OCI-LY7 (cell line): ENCODE results near the gene AGPAT2. TPM values are rescaled to one million over a fixed set of nuclear protein-coding genes. Genes with fewer than 3 reads are reported as not detected.

ENCODE experiments used
- BruUV-seq: library from RNA; stranded (reverse); fragments of 400-500 nt; replicated peaks from 2 replicates; lab custom pipeline; 2021; lab: Mats Ljungman, UMichigan
- CTCF ChIA-PET: fragments of 300-600 bp; sonication (Branson Sonifier 250); formaldehyde crosslinking; loops from one replicate; lab custom pipeline; 2022; ENCODE audit warnings: antibody characterized with exemption; ENCODE audit not compliant: unreplicated experiment; lab: Charles Lee
- POLR2A ChIA-PET: fragments of 300-600 bp; sonication (Branson Sonifier 250); formaldehyde crosslinking; loops from one replicate; lab custom pipeline; 2022; ENCODE audit warnings: antibody characterized with exemption; lab: Charles Lee
- DNase-seq: peaks from one replicate; pipeline ENCODE4 v3.0.0-alpha.2; 2015; ENCODE audit warnings: low spot score
- H2AFZ ChIP-seq: fragments of 200-600 bp; sonication (generic), shearing (Covaris generic); 2 replicates; pipeline ENCODE4 v1.6.1; 2014; ENCODE audit warnings: mild to moderate bottlenecking, antibody characterized with exemption, low read length, moderate library complexity
- H3K27ac ChIP-seq: fragments of 200-600 bp; sonication (generic); 2 replicates; pipeline ENCODE4 v1.5.1; 2014; ENCODE audit warnings: mixed run types, low read depth, mild to moderate bottlenecking, moderate library complexity, low read length, inconsistent platforms; ENCODE audit not compliant: poor library complexity, severe bottlenecking
- H3K36me3 ChIP-seq: fragments of 200-600 bp; sonication (generic); 2 replicates; pipeline ENCODE4 v1.6.1; 2014; ENCODE audit warnings: mild to moderate bottlenecking, antibody characterized with exemption, low read length, moderate library complexity, mixed read lengths; ENCODE audit not compliant: insufficient read depth
- H3K4me1 ChIP-seq: fragments of 200-600 bp; sonication (generic); 2 replicates; pipeline ENCODE4 v1.5.1; 2014; ENCODE audit warnings: mild to moderate bottlenecking, low read length; ENCODE audit not compliant: insufficient read depth, poor library complexity, severe bottlenecking
- H3K4me2 ChIP-seq: fragments of 200-600 bp; sonication (generic); 2 replicates; pipeline ENCODE4 v1.6.1; 2014; ENCODE audit warnings: mild to moderate bottlenecking, low read length
- H3K4me3 ChIP-seq: fragments of 200-600 bp; sonication (generic); 2 replicates; pipeline ENCODE4 v1.5.1; 2014; ENCODE audit warnings: mild to moderate bottlenecking, low read depth, low read length; ENCODE audit not compliant: poor library complexity, severe bottlenecking
- H3K79me2 ChIP-seq: fragments of 200-600 bp; sonication (generic); 2 replicates; pipeline ENCODE4 v1.6.1; 2016; ENCODE audit warnings: low read depth, mild to moderate bottlenecking, low read length, moderate library complexity, mixed read lengths; ENCODE audit not compliant: insufficient read depth
- H3K9me2 ChIP-seq: fragments of 200-600 bp; sonication (generic); 2 replicates; pipeline ENCODE4 v1.6.1; 2016; ENCODE audit warnings: mild to moderate bottlenecking, low read length, mixed read lengths; ENCODE audit not compliant: insufficient read depth
- H3K9me3 ChIP-seq: fragments of 200-600 bp; sonication (generic); 2 replicates; pipeline ENCODE4 v1.6.1; 2014; ENCODE audit warnings: mild to moderate bottlenecking, mixed run types, low read length, mixed read lengths
- H4K20me1 ChIP-seq: fragments of 200-600 bp; sonication (generic); 2 replicates; pipeline ENCODE4 v1.6.1; 2014; ENCODE audit warnings: mild to moderate bottlenecking, antibody characterized with exemption, low read length, moderate library complexity, mixed read lengths; ENCODE audit not compliant: insufficient read depth
- EZH2phosphoT487 ChIP-seq: fragments of 200-600 bp; sonication (generic); IDR thresholded peaks from 2 replicates; pipeline ENCODE4 v1.6.1; 2018; ENCODE audit warnings: low read depth, borderline replicate concordance, mild to moderate bottlenecking, mixed run types, antibody characterized with exemption, low read length, moderate library complexity, mixed read lengths
- intact Hi-C: fragments of 100-400 bp; cut with micrococcal nuclease; formaldehyde crosslinking; loops from one replicate; pipeline ENCODE4 v1.10.0; 2022; ENCODE audit not compliant: unreplicated experiment
- total RNA-seq, 2 experiments: library from RNA; depleted of rRNA in 1 of 2; stranded (reverse); fragments of >200 nt in 1 of 2; shearing (Covaris generic) in 1 of 2; gene quantifications; 2 replicates each; pipeline ENCODE4 v1.2.3, GENCODE V29; 2014 to 2022
- TF ChIP-seq, protein P1 (sequence below): fragments of 200-600 bp; sonication (generic); conservative IDR thresholded peaks from 2 replicates; pipeline ENCODE4 v1.5.1; 2014; ENCODE audit warnings: mild to moderate bottlenecking, antibody characterized with exemption, low read length, moderate library complexity, mixed read lengths

The AGPAT2 gene
- total RNA-seq, 2 experiments from 2014 or later = 18.3 to 20.8 TPM

DNA sequence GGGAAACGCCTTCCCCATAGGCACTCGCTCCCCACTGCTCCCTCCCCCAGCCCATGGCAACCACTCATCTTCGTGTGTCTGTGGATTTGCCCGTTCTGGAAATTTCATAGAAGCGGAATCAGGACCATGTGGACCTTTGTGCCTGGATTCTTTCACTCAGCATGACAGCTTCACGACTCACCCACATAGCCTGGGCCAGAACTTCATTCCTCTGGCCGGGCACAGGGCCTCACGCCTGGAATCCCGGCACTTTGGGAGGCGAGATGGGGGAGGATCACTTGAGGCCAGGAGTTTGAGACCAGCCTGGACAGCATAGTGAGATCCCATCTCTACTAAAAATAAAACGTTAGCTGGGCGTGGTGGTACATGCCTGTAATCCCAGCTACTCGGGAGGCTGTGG lies 13.0 kb upstream of the AGPAT2 start:
- peaks cover 8% of the 10 kb centered on the region for H3K4me1 ChIP-seq
- no peak overlapping the region for H2AFZ ChIP-seq
- no peaks in the 10 kb centered on the region for H3K79me2 ChIP-seq
- ChIA-PET POLR2A (no interaction called here), CTCF (no interaction called here)
- no peak overlapping the region for H3K27ac ChIP-seq
- TF ChIP-seq, protein P1, sequence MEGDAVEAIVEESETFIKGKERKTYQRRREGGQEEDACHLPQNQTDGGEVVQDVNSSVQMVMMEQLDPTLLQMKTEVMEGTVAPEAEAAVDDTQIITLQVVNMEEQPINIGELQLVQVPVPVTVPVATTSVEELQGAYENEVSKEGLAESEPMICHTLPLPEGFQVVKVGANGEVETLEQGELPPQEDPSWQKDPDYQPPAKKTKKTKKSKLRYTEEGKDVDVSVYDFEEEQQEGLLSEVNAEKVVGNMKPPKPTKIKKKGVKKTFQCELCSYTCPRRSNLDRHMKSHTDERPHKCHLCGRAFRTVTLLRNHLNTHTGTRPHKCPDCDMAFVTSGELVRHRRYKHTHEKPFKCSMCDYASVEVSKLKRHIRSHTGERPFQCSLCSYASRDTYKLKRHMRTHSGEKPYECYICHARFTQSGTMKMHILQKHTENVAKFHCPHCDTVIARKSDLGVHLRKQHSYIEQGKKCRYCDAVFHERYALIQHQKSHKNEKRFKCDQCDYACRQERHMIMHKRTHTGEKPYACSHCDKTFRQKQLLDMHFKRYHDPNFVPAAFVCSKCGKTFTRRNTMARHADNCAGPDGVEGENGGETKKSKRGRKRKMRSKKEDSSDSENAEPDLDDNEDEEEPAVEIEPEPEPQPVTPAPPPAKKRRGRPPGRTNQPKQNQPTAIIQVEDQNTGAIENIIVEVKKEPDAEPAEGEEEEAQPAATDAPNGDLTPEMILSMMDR = no peak
- TF ChIP-seq EZH2phosphoT487 = no peak
- no peak overlapping the region for H3K4me3 ChIP-seq
- no peaks in the 10 kb centered on the region for H3K9me3 ChIP-seq
- no peaks in the 10 kb centered on the region for H3K36me3 ChIP-seq
- H4K20me1 ChIP-seq = no peaks in the 10 kb centered on the region
- H3K9me2 ChIP-seq = no peaks in the 10 kb centered on the region
- H3K4me2 ChIP-seq = no peak overlapping the region
- intact Hi-C loops = no loop called here
- no peak for DNase-seq
- BruUV-seq = no TSS peak

DNA sequence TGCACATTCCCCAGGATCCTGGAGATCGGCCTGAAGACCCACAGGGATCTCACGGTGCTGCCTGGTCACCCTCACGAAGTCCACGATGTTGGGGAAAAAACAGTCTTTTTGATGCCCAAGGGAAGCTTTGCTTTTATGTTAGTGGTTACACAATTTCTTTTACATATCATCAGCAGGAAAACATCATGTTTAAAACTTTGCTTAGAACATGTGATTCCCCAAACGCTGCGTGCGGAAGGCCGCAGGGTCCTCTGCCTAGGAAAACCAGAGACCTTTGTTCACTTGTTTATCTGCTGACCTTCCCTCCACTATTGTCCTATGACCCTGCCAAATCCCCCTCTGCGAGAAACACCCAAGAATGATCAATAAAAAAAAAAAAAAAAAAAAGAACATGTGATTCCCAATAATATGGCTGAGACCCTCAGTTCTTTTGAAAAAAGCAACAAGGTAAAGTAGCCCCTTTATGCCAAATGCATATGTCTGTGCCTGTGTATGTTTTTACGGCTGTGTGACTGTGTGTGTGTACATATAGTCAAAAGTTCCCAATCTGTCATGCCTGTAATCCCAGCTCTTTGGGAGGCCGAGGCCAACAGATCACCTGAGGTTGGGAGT lies 11.5 kb upstream of the AGPAT2 start:
- H2AFZ ChIP-seq = no peak overlapping the region
- DNase-seq = no peak
- no peak overlapping the region for H3K4me2 ChIP-seq
- no peaks in the 10 kb centered on the region for H3K36me3 ChIP-seq
- ChIA-PET POLR2A (interaction anchor here (0.6 to 0.7 kb wide), 2 partner anchors 13 to 22 kb away, joined by 3 read pairs; no protein-coding TSS in a partner anchor), CTCF (no interaction called here)
- intact Hi-C loops = no loop called here
- TF ChIP-seq, protein P1 = no peak
- no peak for TF ChIP-seq EZH2phosphoT487
- no peak overlapping the region for H3K27ac ChIP-seq
- H3K4me3 ChIP-seq = no peak overlapping the region
- BruUV-seq = no TSS peak
- H3K4me1 ChIP-seq = peaks cover 8% of the 10 kb centered on the region
- no peaks in the 10 kb centered on the region for H3K79me2 ChIP-seq
- H3K9me2 ChIP-seq = no peaks in the 10 kb centered on the region
- no peaks in the 10 kb centered on the region for H3K9me3 ChIP-seq
- H4K20me1 ChIP-seq = no peaks in the 10 kb centered on the region

DNA sequence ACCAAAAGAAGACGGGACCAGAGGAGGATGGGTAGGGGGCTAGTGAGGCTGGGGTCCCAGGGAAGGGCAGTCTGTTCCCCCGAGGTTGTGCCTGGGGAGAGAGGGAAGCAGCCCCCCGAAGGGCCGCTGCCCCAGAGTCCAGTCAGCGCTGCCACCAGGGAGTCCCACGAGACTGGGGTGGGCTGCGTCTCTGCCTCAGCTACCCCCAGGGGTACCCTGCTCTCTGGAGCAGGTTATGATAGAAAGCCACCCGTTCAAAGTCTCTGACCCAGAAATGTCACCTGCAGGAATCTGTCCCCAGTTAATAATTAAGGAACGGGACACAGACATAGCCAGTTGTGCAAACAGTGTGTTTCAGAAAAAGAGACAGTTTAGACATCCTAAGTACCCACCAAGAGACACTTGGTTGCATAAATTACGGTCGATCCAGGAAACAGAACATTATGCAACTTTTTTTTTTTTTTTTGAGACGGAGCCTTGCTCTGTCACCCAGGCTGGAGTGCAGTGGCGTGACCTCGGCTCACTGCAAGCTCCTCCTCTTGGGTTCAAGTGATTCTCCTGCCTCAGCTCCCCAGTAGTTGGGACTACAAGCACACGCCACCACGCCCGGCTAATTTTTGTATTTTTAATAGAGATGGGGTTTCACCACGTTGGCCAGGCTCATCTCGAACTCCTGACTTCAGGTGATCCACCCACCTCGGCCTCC lies 10.7 kb upstream of the AGPAT2 start:
- H3K9me3 ChIP-seq = no peaks in the 10 kb centered on the region
- no peak for DNase-seq
- POLR2A ChIA-PET = interaction anchor here (0.6 to 0.7 kb wide), 3 partner anchors 12 to 22 kb away, joined by 3 to 5 read pairs (median 3); no protein-coding TSS in a partner anchor
- no peaks in the 10 kb centered on the region for H4K20me1 ChIP-seq
- CTCF ChIA-PET = no interaction called here
- no peak overlapping the region for H3K4me3 ChIP-seq
- intact Hi-C loops = no loop called here
- H3K4me1 ChIP-seq = peaks cover 8% of the 10 kb centered on the region
- H3K36me3 ChIP-seq = no peaks in the 10 kb centered on the region
- H3K9me2 ChIP-seq = no peaks in the 10 kb centered on the region
- H3K4me2 ChIP-seq = no peak overlapping the region
- no peaks in the 10 kb centered on the region for H3K79me2 ChIP-seq
- no TSS peak for BruUV-seq
- no peak overlapping the region for H3K27ac ChIP-seq
- TF ChIP-seq EZH2phosphoT487 = no peak
- TF ChIP-seq, protein P1 = no peak
- no peak overlapping the region for H2AFZ ChIP-seq
